ENCODE measurements around the gene KLHL36. TPM values are rescaled to one million over a fixed set of nuclear protein-coding genes. Genes with fewer than 3 reads are reported as not detected.
A peak's percentile ranks its signal among the peaks of the same experiment; 100 is the strongest.

The KLHL36 gene
- polyA plus RNA-seq, 1 of the 3 experiments (the other 2 are of a cell fraction) = 39.8 TPM

GRCh38 chr16:84667600-84668309 is 19.4 kb downstream of the KLHL36 start:
- WGBS (ENCODE audit: low lambda C conversion rate) = 60% methylated on average over 16 of the region's 16 CpGs
- no peaks in the 10 kb centered on the region for H3K9me3 ChIP-seq

More at GRCh38 chr16:84667600-84668309, 19.4 kb downstream of the KLHL36 start:
- DNase-seq = peak; percentile 79
- H3K27ac ChIP-seq (ENCODE audit: low read depth in 2 of 2, low read length in 1 of 2) = peak overlapping the region in 1 of 2 experiments; percentile 40; a peak in 1 of 4 replicates
- H3K27me3 ChIP-seq (ENCODE audit: insufficient read depth) = no peaks in the 10 kb centered on the region
- ChIA-PET POLR2A (interaction anchor here (1.0 kb wide), 1 partner anchor 20 kb away, joined by 3 read pairs; the partner anchor contains the start of gene KLHL36), CTCF (interaction anchor here (0.9 to 7.9 kb wide), 5 partner anchors 10 to 71 kb away, joined by 3 to 137 read pairs (median 4); no protein-coding TSS in a partner anchor)
- H3K79me2 ChIP-seq (ENCODE audit: insufficient read depth) = peaks cover 6% of the 10 kb centered on the region
- peaks cover 3% of the 10 kb centered on the region for H3F3A ChIP-seq (replicated peaks; ENCODE audit: insufficient read depth)
- no peak overlapping the region for H3K4me2 ChIP-seq
- H2AFZ ChIP-seq (ENCODE audit: low read depth) = no peak overlapping the region
- H4K20me1 ChIP-seq (ENCODE audit: insufficient read depth) = 0 out of 2 replicates have a peak, but pooled peaks cover 8% of the 10 kb centered on the region
- TF ChIP-seq ZBTB33 (IDR thresholded peaks at IDR 0.05; ENCODE audit: borderline replicate concordance, low read depth) = no peak
- TF ChIP-seq FOXJ3 (CRISPR knock-in tag; IDR thresholded peaks at IDR 0.05) = peak; percentile 72; the same call in 1 of the 2 replicates
- TF ChIP-seq ELF1 (IDR thresholded peaks at IDR 0.05) = no peak
- peak; percentile 52 for TF ChIP-seq TCF12 (IDR thresholded peaks at IDR 0.05)
- TF ChIP-seq RCOR1 (IDR thresholded peaks at IDR 0.05; ENCODE audit: low read length) = peak; percentile 93
- TF ChIP-seq FOSL2 (IDR thresholded peaks at IDR 0.05; ENCODE audit: borderline replicate concordance, low read depth) = no peak
- TF ChIP-seq NRF1 (IDR thresholded peaks at IDR 0.05; ENCODE audit: low read depth, low read length) = no peak
- TF ChIP-seq SIN3A (IDR thresholded peaks at IDR 0.05; ENCODE audit: borderline replicate concordance, low read depth, low read length) = no peak
- TF ChIP-seq FOXM1 (IDR thresholded peaks at IDR 0.05; ENCODE audit: low read depth) = no peak
- peak; percentile 21; the same call in 1 of the 2 replicates for TF ChIP-seq TEAD4 (IDR thresholded peaks at IDR 0.05; ENCODE audit: borderline replicate concordance, insufficient read depth)
- TF ChIP-seq EP300 (IDR thresholded peaks at IDR 0.05; ENCODE audit: borderline replicate concordance in 1 of 2, low read depth in 1 of 2, low read length in 1 of 2) = peak in 1 of 2 experiments; percentile 86; a peak in 2 of 4 replicates
- no peak for TF ChIP-seq SMC3 (IDR thresholded peaks at IDR 0.05; ENCODE audit: low read depth, low read length)
- no peak for TF ChIP-seq EZH2phosphoT487 (IDR thresholded peaks at IDR 0.05; ENCODE audit: borderline replicate concordance, low read depth)
- no peak for TF ChIP-seq MAX (IDR thresholded peaks at IDR 0.05; ENCODE audit: low read depth)
- TF ChIP-seq GATA2 (CRISPR knock-in tag; IDR thresholded peaks at IDR 0.05) = peak; percentile 54
- TF ChIP-seq, protein P1, sequence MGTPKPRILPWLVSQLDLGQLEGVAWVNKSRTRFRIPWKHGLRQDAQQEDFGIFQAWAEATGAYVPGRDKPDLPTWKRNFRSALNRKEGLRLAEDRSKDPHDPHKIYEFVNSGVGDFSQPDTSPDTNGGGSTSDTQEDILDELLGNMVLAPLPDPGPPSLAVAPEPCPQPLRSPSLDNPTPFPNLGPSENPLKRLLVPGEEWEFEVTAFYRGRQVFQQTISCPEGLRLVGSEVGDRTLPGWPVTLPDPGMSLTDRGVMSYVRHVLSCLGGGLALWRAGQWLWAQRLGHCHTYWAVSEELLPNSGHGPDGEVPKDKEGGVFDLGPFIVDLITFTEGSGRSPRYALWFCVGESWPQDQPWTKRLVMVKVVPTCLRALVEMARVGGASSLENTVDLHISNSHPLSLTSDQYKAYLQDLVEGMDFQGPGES (IDR thresholded peaks at IDR 0.05; ENCODE audit: low read depth, low read length) = no peak
- no peak for TF ChIP-seq REST (IDR thresholded peaks at IDR 0.05; ENCODE audit: low read depth, low read length)
- no peak for TF ChIP-seq RAD21 (IDR thresholded peaks at IDR 0.05; ENCODE audit: low read length)
- TF ChIP-seq POLR2AphosphoS5 (IDR thresholded peaks at IDR 0.05; ENCODE audit: low read depth, low read length) = 0 out of 2 replicates have a peak, but pooled peaks have one; percentile 16
- TF ChIP-seq RXRA (IDR thresholded peaks at IDR 0.05; ENCODE audit: borderline replicate concordance, low read depth) = no peak
- peak; percentile 65 for TF ChIP-seq CHD2 (IDR thresholded peaks at IDR 0.05; ENCODE audit: low read length, partially characterized antibody)
- peaks cover 0 to 16% of the 10 kb centered on the region in 2 experiments; a peak in 3 of 4 replicates for H3K4me1 ChIP-seq (ENCODE audit: control insufficient read depth in 1 of 2, insufficient read depth in 2 of 2, low read depth in 1 of 2, low read length in 1 of 2)
- H3K4me3 ChIP-seq (ENCODE audit: low read depth in 2 of 2, low read length in 1 of 2) = no peak overlapping the region
- H3K9ac ChIP-seq = no peak overlapping the region
- H3K9me2 ChIP-seq = no peaks in the 10 kb centered on the region
- H3K36me3 ChIP-seq (replicated peaks in 1 of 2; ENCODE audit: control insufficient read depth in 1 of 2, insufficient read depth in 2 of 2, low read length in 1 of 2) = peaks cover 11 to 26% of the 10 kb centered on the region in 2 experiments

All from SK-N-SH (cell line).